GM12892 (cell line): ENCODE measurements around the gene MTERF4.

Experiments
- POLR2A ChIP-seq: IDR thresholded peaks from 2 replicates; pipeline ENCODE4 v1.6.1; 2011; ENCODE audit warnings: low read depth, low read length, control low read depth
- TAF1 ChIP-seq: IDR thresholded peaks from 2 replicates; pipeline ENCODE4 v1.6.1; 2011; ENCODE audit warnings: low read depth, mild to moderate bottlenecking, control low read depth, low read length, borderline replicate concordance

GRCh38 chr2:241110089-241110606 lies 8.1 kb upstream of the MTERF4 start:
- no peak for TF ChIP-seq TAF1
- no peak for TF ChIP-seq POLR2A
